Stimulated activated CD8-positive, alpha-beta memory T cell treated with anti-CD3 and anti-CD28 coated beads, Interleukin-15, amount 100 ng/mL, for 48 hours (primary cell): ENCODE measurements around the gene IGLON5.

Experiments
- DNase-seq, 2 donors: peaks; one replicate each; pipeline ENCODE4 v3.0.0-alpha.2; 2020; ENCODE audit warnings: low read depth in 2 of 2

IGLON5 gene

GRCh38 chr19:51317968-51318367 lies 6.5 kb downstream of the IGLON5 start:
- no peak for DNase-seq

GRCh38 chr19:51318687-51319648 lies 7.5 kb downstream of the IGLON5 start:
- no peak for DNase-seq

DNA sequence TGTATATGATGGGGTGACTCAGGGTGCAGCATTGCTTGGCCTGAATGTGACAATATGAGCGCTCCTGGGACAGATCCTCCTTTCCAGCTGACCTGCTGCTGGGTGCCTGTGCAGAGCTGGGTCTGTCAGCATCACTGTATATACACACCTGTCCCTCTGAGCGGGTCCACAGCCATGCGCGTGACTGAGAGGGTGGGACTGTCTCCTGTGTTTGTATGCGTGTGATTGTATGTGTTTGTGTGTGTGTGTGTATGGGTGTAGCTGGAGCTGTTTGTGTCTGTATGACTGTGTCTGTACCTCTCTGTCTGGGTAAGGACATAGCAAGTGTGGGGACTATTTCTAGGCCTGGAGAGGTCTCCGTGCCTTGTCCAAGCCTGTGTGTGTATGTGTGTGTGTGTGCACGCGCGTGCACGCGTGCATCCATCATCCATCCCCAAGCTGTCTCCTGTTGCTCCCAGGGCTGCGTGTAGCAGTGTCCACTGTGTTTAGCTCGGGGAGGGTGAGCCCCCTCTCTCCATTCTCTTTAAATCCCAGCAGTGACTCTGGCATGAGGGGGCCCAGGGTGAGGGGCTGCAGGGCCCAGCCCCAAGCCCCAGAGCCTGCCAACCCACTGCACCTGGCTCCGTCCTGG lies 8.3 kb downstream of the IGLON5 start:
- no peak for DNase-seq

- no peak for DNase-seq
Observed at GRCh38 chr19:51320280-51320657, 8.8 kb downstream of the IGLON5 start.

GRCh38 chr19:51321799-51322198 lies 10.4 kb downstream of the IGLON5 start:
- no peak for DNase-seq

DNA sequence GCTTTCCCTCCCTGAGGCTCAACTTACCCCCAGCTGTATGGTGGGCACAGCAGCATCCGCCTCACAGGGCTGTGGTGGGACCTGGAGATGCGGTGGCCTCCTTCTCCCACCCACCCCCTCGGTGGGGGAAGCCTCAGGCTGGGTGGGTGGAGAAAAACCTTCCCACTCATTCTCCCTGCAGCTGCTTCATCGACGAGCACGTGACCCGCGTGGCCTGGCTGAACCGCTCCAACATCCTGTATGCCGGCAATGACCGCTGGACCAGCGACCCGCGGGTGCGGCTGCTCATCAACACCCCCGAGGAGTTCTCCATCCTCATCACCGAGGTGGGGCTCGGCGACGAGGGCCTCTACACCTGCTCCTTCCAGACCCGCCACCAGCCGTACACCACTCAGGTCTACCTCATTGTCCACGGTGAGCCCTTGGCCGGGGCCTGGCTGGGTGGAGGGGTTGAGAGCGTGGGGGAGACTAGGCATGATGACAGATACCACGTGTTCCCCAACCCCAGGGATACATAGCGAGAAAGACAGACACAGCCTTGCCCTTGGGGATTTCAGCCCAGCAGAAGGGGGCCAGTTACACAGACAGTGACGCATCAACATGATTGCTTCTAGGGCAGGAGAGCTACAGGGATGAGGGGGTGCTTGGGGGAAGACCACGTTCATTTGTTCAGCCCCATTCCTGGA lies 12.2 kb downstream of the IGLON5 start:
- DNase-seq = no peak

DNA sequence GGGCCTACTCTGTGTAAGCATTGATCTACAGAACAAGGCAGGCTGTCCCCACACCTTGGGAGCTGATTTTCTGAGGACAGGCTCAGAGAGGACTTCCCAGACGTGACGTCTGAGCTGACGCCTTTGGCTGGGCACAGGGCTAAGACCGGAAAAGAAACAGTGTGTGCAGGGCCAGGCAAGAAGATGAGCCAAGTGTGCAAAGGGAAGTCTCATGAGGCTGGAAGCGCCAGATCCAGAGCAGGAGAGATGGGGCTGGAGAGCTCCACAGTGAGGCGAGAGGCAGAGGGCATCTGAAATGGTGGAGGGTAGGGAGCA lies 12.7 kb downstream of the IGLON5 start:
- DNase-seq = no peak

DNA sequence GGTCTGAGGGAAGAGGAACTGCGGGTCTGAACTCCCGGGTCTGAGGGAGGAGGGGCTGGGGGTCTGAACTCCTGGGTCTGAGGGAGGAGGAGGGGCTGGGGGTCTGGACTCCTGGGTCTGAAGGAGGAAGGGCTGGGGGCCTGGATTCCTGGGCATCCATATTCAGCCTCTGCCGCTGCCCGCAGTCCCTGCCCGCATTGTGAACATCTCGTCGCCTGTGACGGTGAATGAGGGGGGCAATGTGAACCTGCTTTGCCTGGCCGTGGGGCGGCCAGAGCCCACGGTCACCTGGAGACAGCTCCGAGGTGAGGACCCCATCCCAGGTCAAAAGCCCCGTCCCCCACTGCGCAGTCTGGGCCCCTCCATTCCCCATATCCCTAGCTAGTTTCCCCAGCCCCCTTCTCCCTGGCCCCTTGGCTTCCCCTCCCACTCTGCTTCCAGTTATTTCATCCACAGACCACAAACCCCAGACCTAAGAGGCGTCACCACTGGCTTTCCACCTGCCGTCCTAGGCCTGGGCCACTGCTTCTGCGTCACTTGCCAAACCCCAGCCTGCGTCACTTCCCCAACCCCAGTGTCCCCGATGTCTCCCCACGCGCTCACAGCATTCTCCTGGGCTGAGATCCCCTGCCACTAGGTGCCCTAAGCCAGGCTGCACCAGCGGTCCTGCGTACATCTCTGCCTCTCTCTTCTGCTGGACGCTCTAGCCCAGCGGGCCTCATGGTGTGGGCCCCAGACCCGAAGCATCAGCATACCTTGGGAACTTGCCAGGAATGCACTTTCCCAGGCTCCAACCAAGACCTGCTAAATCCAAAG lies 13.9 kb downstream of the IGLON5 start:
- DNase-seq = no peak

- no peak for DNase-seq
Observed at GRCh38 chr19:51326216-51327065, 15.0 kb downstream of the IGLON5 start.

GRCh38 chr19:51327066-51328001 lies 15.9 kb downstream of the IGLON5 start:
- peak; percentile 43 to 56 for DNase-seq

DNA sequence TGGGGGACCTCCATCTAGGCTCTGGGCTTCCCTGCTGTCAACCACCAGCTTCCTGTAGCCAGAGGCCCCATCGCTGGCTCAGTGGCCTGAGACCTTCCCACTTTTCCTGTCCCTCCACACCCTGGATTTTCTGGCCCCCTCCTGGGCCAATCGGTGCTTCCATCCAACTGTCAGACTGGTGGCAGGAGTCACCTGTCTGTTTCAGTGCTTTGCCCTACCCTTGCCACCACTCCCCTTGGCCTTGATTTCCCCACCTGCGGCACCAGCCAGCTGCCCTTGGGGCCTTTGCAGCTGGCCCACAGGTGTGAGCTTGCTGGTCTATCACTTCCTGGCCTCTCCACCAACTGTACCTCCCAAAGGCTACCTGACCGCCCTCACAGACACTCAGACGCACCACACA lies 18.0 kb downstream of the IGLON5 start:
- DNase-seq = no peak

DNA sequence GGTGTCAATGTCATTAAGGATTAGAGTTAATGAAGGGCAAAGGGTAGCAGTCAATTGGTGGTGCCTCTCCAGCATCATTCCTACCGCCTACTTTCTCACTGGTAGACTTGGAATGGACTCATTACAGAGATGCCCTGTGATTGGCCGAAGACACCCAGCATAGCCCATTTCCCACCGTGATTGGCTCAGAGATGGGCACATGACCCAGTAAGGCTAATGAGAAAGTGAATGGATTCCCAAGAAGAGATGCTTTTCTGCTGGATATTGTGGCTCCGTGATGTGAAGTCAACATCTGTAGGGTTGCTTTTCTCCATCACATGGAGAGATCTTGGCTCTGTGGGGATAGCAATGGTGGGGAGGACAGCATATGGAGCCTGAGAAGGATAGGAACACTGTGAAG lies 18.9 kb downstream of the IGLON5 start:
- no peak for DNase-seq

GRCh38 chr19:51331193-51331592 lies 19.7 kb downstream of the IGLON5 start:
- no peak for DNase-seq

GRCh38 chr19:51331716-51332115 lies 20.3 kb downstream of the IGLON5 start:
- no peak for DNase-seq

DNA sequence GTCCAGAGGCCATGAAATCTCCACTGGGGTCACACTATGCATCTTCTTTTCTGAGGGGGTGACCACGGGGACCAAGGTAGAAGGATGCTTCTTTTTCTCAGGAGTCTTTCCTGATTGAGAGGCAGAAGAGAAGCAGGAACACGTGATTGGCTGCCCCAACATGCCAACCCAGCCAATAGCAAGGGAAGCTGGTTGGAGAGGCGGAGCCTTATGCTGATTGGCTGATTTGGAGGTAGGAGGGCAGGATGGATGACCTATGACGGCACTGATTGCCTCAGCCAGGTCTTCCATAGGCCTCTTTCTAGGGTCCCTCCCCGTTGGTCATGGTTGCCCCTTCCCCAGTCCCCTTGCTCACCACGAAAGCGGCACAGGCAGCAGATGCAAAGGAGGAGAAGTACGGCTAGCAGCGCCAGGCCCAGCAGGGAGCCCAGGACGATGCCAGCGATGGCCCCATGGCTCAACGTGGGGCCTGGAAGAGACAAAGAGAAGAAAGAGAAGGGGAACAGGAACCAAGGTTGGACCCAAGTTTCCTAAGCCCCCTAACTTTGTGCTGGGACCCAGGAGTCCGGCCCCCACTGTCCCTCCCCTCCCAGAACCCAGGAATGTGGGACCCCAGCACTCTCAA lies 22.5 kb downstream of the IGLON5 start:
- DNase-seq = no peak

DNA sequence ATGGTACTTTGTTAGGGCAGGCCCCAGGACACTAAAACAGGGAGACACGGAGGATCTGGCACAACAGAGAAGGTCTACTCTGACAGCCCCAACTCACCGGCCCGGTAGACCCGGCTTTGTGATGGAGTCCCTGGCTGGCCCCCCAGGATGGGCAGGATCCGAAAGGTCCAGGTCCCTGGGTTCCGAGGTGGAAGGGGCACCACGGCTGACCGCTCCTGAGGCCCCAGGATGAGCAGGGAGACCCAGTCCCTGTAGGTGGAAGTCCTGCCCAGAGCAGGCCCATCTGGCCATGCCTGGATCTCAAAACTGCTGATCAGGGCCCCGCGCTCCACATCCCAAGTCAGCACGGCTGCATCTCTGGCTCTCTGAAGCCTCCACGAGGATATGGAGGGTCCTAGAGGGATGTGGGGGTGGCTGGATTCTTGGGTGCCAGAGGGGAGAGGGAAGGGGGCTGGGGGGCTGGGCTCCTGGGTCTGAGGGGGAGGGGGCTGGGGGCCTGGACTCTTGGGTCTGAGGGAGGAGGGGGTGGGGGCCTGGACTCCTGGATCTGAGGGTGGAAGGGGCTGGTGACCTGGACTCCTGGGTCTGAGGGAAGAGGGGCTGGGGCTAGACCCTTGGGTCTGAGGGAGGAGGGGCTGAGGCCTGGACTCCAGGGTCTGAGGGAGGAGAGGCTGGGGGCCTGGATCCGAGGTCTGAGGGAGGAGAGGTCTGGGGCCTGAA lies 25.9 kb downstream of the IGLON5 start:
- no peak for DNase-seq

DNA sequence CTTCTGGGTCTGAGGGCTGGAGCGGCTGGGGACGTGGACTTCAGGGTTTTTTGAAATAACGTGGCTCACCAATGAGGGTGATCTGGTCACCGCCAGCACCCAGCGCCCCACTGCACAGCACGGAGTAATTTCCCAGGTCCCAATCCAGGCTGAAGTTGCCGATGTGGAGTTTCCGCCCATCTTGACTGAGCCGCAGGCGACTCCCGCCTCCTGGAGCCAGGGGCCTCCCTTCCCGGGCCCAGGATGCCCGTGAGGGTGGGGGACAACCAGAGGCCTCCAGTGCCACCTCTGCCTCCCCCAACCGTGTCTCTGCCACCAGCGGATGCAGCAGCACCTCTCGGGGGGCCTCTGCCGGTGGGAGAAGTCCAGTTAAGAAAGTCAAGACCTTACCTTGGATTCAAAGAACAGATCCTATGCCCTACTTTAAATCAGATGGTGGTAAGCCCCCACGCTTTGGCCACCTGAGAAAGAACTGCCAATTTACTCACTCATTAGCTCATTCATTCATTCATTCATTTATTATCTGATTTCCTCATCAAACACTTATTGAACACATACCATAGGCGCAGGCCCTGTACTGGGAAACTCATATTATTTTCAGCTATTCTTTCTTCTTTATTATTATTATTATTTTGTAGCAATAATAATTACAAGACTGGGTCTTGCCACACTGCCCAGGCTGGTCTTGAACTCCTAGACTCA lies 26.6 kb downstream of the IGLON5 start:
- DNase-seq = no peak
